Stimulated activated CD4-positive, alpha-beta T cell treated with anti-CD3 and anti-CD28 coated beads, Interleukin-12 subunit alpha, Interleukin-12 subunit beta, amount 100 ng/mL, for 4 hours (primary cell): ENCODE data around the gene PLAAT4.

Source experiments
- DNase-seq: peaks from one replicate; pipeline ENCODE4 v3.0.0-alpha.2; 2020

The PLAAT4 gene, protein sequence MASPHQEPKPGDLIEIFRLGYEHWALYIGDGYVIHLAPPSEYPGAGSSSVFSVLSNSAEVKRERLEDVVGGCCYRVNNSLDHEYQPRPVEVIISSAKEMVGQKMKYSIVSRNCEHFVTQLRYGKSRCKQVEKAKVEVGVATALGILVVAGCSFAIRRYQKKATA

GRCh38 chr11:63536669-63537292 is at the start of gene PLAAT4:
PLAAT4 (plus strand) TSS chr11:63536808; CDS start chr11:63536869, 61 bp downstream.
- DNase-seq = no peak

GRCh38 chr11:63488789-63489188 is 47.8 kb upstream of the PLAAT4 start:
- DNase-seq = no peak

GRCh38 chr11:63489879-63490278 is 46.7 kb upstream of the PLAAT4 start:
- no peak for DNase-seq

DNA sequence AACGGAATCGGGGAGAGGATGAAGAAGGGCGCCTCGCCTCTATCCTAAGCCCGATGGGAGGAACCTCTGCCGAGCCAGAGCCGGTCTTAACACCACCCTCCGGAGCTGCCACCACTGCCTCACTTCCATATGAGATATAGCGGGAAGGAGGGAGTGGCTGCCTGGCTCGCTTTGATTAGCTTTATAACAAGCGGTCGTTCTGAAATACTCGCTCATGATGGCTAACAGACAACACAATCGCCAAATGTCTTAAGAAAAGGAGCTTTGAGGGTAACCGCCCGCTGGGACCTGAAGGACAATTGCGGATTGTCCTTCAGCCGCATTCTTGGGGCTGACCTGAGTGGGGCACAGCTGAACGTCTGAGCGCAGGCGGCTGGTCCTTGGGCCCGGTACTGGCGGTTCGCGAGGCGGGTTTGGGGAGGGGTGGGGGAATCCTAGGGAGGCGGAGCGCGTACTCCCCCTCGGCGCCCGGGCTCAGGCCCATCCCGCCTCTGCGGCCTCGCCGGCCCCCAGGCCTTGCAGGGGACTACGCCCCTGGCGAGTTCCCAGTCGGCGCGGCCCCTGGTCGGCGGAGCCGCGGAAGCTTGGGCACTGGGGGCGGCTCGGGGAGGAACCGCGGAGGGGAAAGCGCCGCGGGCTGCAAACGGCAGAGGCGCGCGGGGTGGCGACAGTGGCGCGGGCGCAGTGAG is 45.9 kb upstream of the PLAAT4 start, which contains the start of gene PLAAT5:
TSS of gene PLAAT5 (minus strand) at position 617 of the 689 bp plus-strand sequence. CDS start at position 484, 133 bp downstream.
- peak; percentile 22 for DNase-seq

- DNase-seq = no peak
Measured at GRCh38 chr11:63491240-63491587, 45.4 kb upstream of the PLAAT4 start.

GRCh38 chr11:63491636-63492372 is 44.8 kb upstream of the PLAAT4 start:
- DNase-seq = no peak

DNA sequence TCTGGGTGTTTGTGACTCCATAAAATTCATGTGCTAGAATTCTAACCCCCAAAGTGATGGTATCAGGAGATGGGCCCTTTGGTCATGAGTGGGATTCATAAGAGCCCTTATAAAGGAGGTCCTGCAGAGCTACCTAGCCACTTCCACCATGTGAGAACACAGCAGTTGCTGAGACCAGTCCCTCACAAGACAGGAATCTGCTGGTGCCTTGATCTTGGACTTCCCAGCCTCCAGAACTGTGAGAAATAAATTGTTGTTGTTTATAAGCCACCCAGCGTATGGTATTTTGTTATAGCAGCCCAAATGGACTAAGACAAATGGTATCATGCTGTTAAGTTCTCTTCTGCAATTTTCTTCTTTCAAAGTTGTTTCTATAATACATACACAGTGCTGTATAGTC is 44.2 kb upstream of the PLAAT4 start:
- no peak for DNase-seq

DNA sequence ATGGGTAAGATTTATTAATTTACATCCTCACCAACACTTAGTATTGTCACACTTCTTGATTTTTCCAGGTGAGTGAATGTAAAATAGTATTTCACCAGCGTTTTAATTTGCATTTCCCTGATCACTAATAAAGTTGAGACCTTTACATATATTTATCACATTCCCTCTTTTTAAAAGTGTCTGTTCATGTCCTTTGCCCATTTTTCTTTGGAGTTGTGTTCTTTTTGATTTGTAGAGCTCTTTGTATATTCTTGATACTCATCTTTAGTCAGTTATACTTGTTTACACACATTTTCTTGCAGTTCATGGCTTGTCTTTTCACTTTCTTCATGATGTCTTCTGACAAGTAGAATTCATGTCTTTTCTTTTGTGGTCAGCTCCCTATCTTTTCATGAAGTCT is 43.5 kb upstream of the PLAAT4 start:
- DNase-seq = no peak

GRCh38 chr11:63494975-63495374 is 41.6 kb upstream of the PLAAT4 start:
- no peak for DNase-seq

DNA sequence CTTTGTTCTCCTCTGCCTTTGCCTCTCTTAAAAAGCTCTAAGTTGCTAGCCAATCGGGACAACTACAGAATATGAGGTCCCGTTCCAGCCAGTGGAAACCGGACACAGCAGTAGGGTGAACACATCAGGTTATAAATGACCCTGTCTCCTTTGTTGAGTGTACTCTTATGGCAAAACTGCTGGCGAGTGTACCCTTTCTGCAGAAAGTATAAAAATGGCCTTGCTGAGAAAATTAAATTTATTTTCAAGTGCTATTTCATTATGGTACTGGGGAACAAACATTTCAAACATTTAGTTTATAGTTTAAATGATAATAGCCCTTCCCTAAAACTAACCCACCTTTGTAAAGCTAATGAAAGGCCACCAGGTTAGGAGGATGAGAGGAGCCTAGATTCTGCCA is 36.7 kb upstream of the PLAAT4 start:
- no peak for DNase-seq

- no peak for DNase-seq
Measured at GRCh38 chr11:63501236-63501635, 35.4 kb upstream of the PLAAT4 start.

DNA sequence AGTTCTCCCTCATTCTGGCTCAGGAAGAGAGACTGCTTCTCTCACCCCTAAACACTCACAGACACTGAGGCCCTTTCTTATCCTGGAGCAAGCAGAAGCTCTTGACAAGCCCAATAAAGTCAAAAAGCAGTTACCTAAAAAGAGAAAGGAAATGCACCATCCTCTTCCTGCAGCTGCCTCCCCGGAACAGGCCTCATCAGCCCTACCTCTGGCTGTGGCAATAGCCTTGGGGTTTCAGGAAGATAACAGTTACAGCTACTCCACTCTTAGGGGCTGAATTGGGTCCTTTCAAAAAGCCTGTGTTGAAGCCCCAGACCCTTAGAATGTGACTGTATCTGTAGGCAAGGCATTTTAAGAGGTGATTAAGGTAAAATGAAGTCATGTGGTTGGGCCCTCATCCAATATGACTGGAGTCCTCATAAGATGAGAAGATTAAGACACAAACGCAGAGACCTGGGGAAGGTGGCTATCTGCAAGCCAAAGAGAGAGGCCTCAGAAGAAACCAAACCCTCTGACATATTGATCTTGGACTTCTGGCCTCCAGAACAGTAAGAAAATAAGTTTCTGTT is 34.3 kb upstream of the PLAAT4 start:
- no peak for DNase-seq

- DNase-seq = no peak
Measured at GRCh38 chr11:63503492-63503891, 33.1 kb upstream of the PLAAT4 start.

DNA sequence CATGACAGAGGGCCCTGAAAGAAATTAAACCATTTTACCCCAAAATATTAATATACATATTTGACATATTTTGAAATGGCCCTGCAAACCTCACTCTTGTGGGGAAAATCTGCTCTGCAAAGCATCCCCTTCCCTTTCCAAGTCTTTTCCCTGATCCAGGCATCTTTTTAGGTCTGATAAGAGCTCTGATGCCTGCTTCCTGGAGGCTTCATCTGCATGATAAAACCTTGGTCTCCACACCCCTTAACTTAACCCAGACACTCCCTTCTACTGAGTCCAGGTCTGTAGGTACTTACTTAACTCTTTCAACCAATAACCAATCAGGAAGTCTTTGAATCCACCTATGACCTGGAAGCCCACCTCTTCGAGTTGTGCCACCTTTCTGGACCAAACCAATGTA is 32.6 kb upstream of the PLAAT4 start:
- no peak for DNase-seq

- no peak for DNase-seq
Measured at GRCh38 chr11:63504933-63505586, 31.5 kb upstream of the PLAAT4 start.

- no peak for DNase-seq
Measured at GRCh38 chr11:63505857-63506528, 30.6 kb upstream of the PLAAT4 start, which contains the start of gene LGALS12. LGALS12 (plus strand) TSS chr11:63506084; CDS start chr11:63506459, 375 bp downstream.

GRCh38 chr11:63506876-63507275 is 29.7 kb upstream of the PLAAT4 start:
- DNase-seq = no peak

DNA sequence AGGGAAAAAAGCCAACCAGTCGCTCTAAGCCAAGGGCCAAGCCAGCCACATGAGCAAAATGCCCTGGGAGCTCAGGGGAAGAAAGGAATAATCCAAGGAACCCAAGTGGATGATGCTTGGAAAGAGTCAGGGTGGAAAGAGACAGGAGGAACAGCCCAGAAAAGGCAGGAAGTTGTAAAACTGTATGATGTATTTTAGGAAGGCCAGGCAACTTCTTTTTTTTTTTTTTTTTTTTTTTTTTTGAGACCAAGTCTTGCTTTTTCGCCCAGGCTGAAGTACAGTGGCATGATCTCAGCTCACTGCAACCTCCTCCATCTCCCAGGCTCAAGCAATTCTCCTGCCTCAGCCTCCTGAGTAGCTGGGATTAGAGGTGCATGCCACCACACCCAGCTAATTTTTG is 29.1 kb upstream of the PLAAT4 start:
- no peak for DNase-seq

- no peak for DNase-seq
Measured at GRCh38 chr11:63508009-63508408, 28.6 kb upstream of the PLAAT4 start.

DNA sequence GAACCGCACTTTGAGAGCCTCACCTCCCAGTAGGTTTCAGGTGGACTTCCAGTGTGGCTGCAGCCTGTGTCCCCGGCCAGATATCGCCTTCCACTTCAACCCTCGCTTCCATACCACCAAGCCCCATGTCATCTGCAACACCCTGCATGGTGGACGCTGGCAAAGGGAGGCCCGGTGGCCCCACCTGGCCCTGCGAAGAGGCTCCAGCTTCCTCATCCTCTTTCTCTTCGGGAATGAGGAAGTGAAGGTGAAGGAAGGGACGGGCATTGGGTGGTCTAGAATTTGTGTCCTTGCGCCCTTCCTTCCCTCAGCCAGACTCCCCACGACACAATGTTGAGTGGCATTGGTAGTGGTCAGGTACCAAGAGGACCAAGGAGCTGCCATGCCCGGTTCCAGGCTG is 27.9 kb upstream of the PLAAT4 start:
- DNase-seq = no peak

- DNase-seq = no peak
Measured at GRCh38 chr11:63510360-63511047, 26.1 kb upstream of the PLAAT4 start.
